Heart right ventricle (tissue), 16 donors: Measurements from ENCODE around the gene RTEL1. TPM values are rescaled to one million over a fixed set of nuclear protein-coding genes. Genes with fewer than 3 reads are reported as not detected.
A peak's percentile ranks its signal among the peaks of the same experiment; 100 is the strongest.

ENCODE experiments used
- ATAC-seq, 8 donors: fragments of 200-7000 bp; cut with Tn5 transposase; one replicate each; pipeline ENCODE4 v1.9.1; 2020; ENCODE audit warnings: mild to moderate bottlenecking in 8 of 8, moderate library complexity in 8 of 8, moderate number of reproducible peaks in 1 of 8
- DNase-seq, 2 donors: peaks; one replicate each; pipeline ENCODE4 v3.0.0-alpha.2; 2020
- H3K27ac ChIP-seq, 10 donors: fragments of 200-600 bp; sonication (generic) in 2 of 10; one replicate each; pipeline versions ENCODE4 v1.5.0 to v1.8.0; 2020 to 2022; ENCODE audit warnings: mild to moderate bottlenecking in 3 of 10
- H3K27me3 ChIP-seq, 7 donors: fragments of 200-600 bp; one replicate each; pipeline ENCODE4 v1.8.0; 2021 to 2022; ENCODE audit warnings: mild to moderate bottlenecking in 2 of 7
- H3K36me3 ChIP-seq, 9 donors: fragments of 200-600 bp; sonication (generic) in 1 of 9; one replicate each; pipeline versions ENCODE4 v1.5.0 to v1.8.0; 2020 to 2022; ENCODE audit warnings: mild to moderate bottlenecking in 2 of 9
- H3K4me1 ChIP-seq, 9 donors: fragments of 200-600 bp; sonication (generic) in 1 of 9; one replicate each; pipeline versions ENCODE4 v1.5.0 to v1.8.0; 2020 to 2022; ENCODE audit warnings: mild to moderate bottlenecking in 4 of 9
- H3K4me3 ChIP-seq, 10 donors: fragments of 200-600 bp; sonication (generic) in 2 of 10; one replicate each; pipeline versions ENCODE4 v1.5.0 to v1.8.0; 2020 to 2022; ENCODE audit warnings: mild to moderate bottlenecking in 7 of 10, moderate library complexity in 2 of 10
- H3K9me3 ChIP-seq, 11 donors: fragments of 200-600 bp in 10 of 11; sonication (generic) in 2 of 11; one replicate each; pipeline versions ENCODE4 v1.5.0 to v1.8.0; 2013 to 2022; ENCODE audit warnings: mild to moderate bottlenecking in 2 of 11, control low read depth in 1 of 11, moderate library complexity in 1 of 11
- WGBS, 2 donors: extraction: QIAGEN DNeasy Blood & Tissue Kit; methylation state at CpG; one replicate each; pipeline ENCODE4 v1.1.7; 2013; ENCODE audit warnings: inconsistent platforms in 1 of 2; 5-methylcytosine and 5-hydroxymethylcytosine counted together
- intact Hi-C, 10 donors: fragments of 100-400 bp; cut with DNase I; formaldehyde crosslinking; loops; one replicate each; pipeline versions ENCODE4 v1.11.1 to v1.14.2; 2022
- polyA plus RNA-seq, 2 donors: library from polyadenylated mRNA; stranded (reverse); fragments of 200-250 nt; gene quantifications; one replicate each; pipeline ENCODE4 v1.2.3, GENCODE V29; 2013
- total RNA-seq, 10 donors: library from RNA; stranded (reverse); fragmentation: NEBNext Ultra II Directional in 3 of 10; extraction: Animal tissue kit (Norgen Biotek cat#: 25700) in 3 of 10; gene quantifications; one replicate each; pipeline versions ENCODE4 v1.2.1 to v1.2.4, GENCODE V29; 2021 to 2023
- TF ChIP-seq, protein P1 (sequence below), 9 donors: fragments of 200-600 bp; sonication (generic) in 2 of 9; IDR thresholded peaks; one replicate each; pipeline versions ENCODE4 v1.5.0 to v1.8.0; 2021 to 2022; ENCODE audit warnings: antibody characterized with exemption in 9 of 9, mild to moderate bottlenecking in 5 of 9, moderate library complexity in 1 of 9
- donor health status: Arrhythmogenic right ventricular cardiomyopathy.
- donor health status: ischemic (EF 13 %, LVEDD 7.1; RV severe dilation, severe dysfunction).
- donor health status: healthy with polysubstance abuse.
- donor health status: DM: no; HTN: yes; CAD: no.
- donor health status: DM: no; HTN: no; CAD: no.
- donor health status: ischemic (EF 25% LVEDD 6.9; RV normal size, moderate dysfunction).
- donor health status: ischemic (EF 25% LVEDD 5.7; RV mildly dilated, moderate dysfunction).
- donor health status: healthy.
- donor health status: DM: yes; HTN: yes; CAD: no.
- donor health status: Ischemic cardiomyopathy.
- donor health status: ischemic (EF 35%, LVEDD 5.7; RV mildly dilated, moderate dysfunction).
- donor health status: nonischemic (EF 11% LVEDD 7.7; RV severe dilation, severe dysfunction).
- donor health status: DM: yes; HTN: yes; CAD: no.
- donor health status: PGD.
- donor health status: ischemic (EF 29% LVEDD 5.4; RV normal size, mild dysfunction).
- donor health status: nonischemic (EF 23%, LVEDD 6.1; RV moderate dilation, normal function).

Gene RTEL1
- total and polyA plus RNA-seq, 12 donors: 5.3 to 18.8 (median 10.3) TPM

DNA sequence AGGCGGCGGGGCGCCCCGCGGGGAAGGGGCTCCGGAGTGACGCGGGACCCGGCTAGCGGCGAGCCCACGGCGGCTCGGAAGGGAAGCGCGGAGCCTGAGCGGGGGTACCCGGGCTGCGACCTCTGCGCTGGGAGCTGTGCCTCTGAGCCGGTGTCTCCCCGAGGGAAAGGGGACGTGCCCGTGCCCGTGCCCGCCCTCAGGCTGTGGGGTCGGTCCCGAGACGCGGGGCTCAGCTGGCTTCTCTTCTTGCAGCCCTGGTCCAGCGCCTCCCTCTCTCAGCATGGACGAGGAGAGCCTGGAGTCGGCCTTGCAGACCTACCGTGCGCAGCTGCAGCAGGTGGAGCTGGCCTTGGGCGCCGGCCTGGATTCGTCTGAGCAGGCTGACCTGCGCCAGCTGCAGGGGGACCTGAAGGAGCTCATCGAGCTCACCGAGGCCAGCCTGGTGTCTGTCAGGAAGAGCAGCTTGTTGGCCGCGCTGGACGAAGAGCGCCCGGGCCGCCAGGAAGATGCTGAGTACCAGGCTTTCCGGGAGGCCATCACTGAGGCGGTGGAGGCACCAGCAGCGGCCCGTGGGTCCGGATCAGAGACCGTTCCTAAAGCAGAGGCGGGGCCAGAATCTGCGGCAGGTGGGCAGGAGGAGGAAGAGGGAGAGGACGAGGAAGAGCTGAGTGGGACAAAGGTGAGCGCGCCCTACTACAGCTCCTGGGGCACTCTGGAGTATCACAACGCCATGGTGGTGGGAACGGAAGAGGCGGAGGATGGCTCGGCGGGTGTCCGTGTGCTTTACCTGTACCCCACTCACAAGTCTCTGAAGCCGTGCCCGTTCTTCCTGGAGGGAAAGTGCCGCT lies 50.4 kb downstream of the RTEL1 start:
- DNase-seq (no peak), ATAC-seq (no peak)
- Histone ChIP-seq H3K4me3 (peak overlapping the region; percentile 77 to 99 (median 94)), H3K4me1 (peaks cover 6 to 45% (median 32%) of the 10 kb centered on the region in 9 donors), H3K27me3 (no peaks in the 10 kb centered on the region), H3K27ac (peak overlapping the region; percentile 37 to 98 (median 94)), H3K9me3 (peaks cover 0 to 6% (median 0%) of the 10 kb centered on the region in 11 donors), H3K36me3 (peaks cover 0 to 81% (median 34%) of the 10 kb centered on the region in 9 donors)
- 22 to 27% methylated on average over 50 to 67 of the region's 67 CpGs for WGBS, 2 donors
- intact Hi-C loops: loop anchor here in 2 of 10 donors (5.0 kb wide), 2 partner anchors 51 to 154 kb away; partner anchors contain the start of genes ABHD16B (in 1 of the 2) and RTEL1 (in 1 of the 2)
- TF ChIP-seq, protein P1, sequence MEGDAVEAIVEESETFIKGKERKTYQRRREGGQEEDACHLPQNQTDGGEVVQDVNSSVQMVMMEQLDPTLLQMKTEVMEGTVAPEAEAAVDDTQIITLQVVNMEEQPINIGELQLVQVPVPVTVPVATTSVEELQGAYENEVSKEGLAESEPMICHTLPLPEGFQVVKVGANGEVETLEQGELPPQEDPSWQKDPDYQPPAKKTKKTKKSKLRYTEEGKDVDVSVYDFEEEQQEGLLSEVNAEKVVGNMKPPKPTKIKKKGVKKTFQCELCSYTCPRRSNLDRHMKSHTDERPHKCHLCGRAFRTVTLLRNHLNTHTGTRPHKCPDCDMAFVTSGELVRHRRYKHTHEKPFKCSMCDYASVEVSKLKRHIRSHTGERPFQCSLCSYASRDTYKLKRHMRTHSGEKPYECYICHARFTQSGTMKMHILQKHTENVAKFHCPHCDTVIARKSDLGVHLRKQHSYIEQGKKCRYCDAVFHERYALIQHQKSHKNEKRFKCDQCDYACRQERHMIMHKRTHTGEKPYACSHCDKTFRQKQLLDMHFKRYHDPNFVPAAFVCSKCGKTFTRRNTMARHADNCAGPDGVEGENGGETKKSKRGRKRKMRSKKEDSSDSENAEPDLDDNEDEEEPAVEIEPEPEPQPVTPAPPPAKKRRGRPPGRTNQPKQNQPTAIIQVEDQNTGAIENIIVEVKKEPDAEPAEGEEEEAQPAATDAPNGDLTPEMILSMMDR (IDR thresholded peaks at IDR 0.05): no peak

DNA sequence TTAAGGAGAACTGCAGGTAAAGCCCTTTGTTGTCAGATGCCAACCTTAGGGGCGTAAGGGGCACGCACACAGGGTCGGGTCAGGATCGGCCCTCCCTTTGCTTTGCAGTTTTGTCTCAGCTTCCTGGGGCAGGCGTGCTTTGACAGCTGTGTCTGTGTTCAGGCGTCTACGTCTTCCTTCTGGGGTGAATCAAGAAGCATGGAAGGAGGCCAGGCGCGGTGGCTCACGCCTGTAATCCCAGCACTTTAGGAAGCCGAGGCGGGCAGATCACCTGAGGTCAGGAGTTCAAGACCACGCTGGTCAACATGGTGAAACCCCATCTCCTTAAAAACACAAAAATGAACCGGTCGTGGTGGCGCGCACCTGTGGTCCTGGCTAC lies 51.0 kb downstream of the RTEL1 start:
- WGBS, 2 donors: 90 to 91% methylated on average over 17 of the region's 17 CpGs
- Histone ChIP-seq H3K27ac (no peak overlapping the region), H3K36me3 (peaks cover 0 to 81% (median 38%) of the 10 kb centered on the region in 9 donors), H3K27me3 (no peaks in the 10 kb centered on the region), H3K9me3 (peaks cover 0 to 8% (median 0%) of the 10 kb centered on the region in 11 donors), H3K4me1 (peaks cover 6 to 45% (median 32%) of the 10 kb centered on the region in 9 donors), H3K4me3 (peak overlapping the region in 7 of 10 donors; percentile 77 to 99 (median 96))
- TF ChIP-seq, protein P1 (IDR thresholded peaks at IDR 0.05): no peak
- DNase-seq (no peak), ATAC-seq (no peak)
- intact Hi-C loops: loop anchor here in 2 of 10 donors (5.0 kb wide), 2 partner anchors 52 to 153 kb away; partner anchors contain the start of genes ABHD16B (in 1 of the 2) and RTEL1 (in 1 of the 2)

DNA sequence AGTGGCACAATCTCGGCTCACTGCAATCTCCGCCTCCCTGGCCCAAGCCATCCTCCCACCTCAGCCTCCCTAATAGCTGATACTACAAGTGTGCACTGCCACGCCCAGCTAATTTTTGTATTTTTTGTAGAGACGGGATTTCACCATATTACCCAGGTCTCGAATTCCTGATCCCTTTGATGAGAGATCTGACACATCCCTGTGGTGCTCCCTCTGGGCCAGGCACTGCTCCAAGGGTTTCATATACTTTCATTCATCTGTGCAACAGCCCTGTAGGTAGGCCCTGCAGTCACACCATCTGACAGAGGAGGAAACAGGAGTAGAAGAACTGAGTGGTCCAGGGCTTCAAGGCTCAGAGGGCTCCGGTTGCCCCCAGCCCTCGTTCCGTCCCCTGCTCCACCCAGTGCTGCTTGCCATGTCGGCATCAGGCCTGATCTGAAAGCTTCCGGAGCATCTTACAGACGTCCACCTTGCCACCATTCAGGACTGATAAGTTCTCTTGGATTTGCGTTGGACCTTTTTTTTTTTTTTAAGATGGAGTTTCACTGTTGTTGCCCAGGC lies 53.1 kb downstream of the RTEL1 start:
- 82 to 90% methylated on average over 12 of the region's 12 CpGs for WGBS, 2 donors
- peaks cover 0 to 27% (median 13%) of the 10 kb centered on the region in 11 donors for H3K9me3 ChIP-seq
- H3K4me3 ChIP-seq: no peak overlapping the region
- DNase-seq: no peak
- intact Hi-C loops: no loop called here
- peaks cover 6 to 37% (median 29%) of the 10 kb centered on the region in 9 donors for H3K4me1 ChIP-seq
- no peak for ATAC-seq
- H3K27ac ChIP-seq: no peak overlapping the region
- peaks cover 0 to 81% (median 32%) of the 10 kb centered on the region in 9 donors for H3K36me3 ChIP-seq
- no peaks in the 10 kb centered on the region for H3K27me3 ChIP-seq
- TF ChIP-seq, protein P1 (IDR thresholded peaks at IDR 0.05): no peak

DNA sequence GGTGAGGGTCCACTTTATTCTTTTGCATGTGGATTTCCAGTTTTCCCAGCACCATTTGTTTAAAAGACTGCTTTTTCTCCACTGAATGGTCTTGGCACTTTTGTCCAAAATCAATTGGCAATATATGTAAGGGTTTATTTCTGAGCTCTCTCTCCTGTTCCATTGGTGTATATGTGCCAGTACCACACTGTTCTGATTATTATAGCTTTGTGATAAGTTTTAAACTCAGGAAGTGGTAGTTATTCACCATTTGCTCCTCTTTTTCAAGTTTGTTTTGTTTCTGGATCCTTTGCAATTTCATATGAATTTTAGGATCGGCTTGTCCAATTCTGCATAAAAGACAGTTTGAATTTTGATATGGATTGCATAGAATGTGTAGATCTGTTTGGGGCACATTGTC lies 54.1 kb downstream of the RTEL1 start:
- TF ChIP-seq, protein P1 (IDR thresholded peaks at IDR 0.05): no peak
- 100% methylated on average over 1 of the region's 1 CpG for WGBS, 2 donors

More for the DNA sequence above, 54.1 kb downstream of the RTEL1 start:
- H3K4me1 ChIP-seq: peaks cover 0 to 27% (median 20%) of the 10 kb centered on the region in 9 donors
- DNase-seq (no peak), ATAC-seq (no peak)
- intact Hi-C loops: no loop called here
- no peak overlapping the region for H3K27ac ChIP-seq
- H3K9me3 ChIP-seq: peaks cover 0 to 31% (median 13%) of the 10 kb centered on the region in 11 donors
- H3K36me3 ChIP-seq: peaks cover 0 to 84% (median 28%) of the 10 kb centered on the region in 9 donors
- H3K4me3 ChIP-seq: no peak overlapping the region
- no peaks in the 10 kb centered on the region for H3K27me3 ChIP-seq
